ENCODE data around the gene GPR153.

The GPR153 gene

DNA sequence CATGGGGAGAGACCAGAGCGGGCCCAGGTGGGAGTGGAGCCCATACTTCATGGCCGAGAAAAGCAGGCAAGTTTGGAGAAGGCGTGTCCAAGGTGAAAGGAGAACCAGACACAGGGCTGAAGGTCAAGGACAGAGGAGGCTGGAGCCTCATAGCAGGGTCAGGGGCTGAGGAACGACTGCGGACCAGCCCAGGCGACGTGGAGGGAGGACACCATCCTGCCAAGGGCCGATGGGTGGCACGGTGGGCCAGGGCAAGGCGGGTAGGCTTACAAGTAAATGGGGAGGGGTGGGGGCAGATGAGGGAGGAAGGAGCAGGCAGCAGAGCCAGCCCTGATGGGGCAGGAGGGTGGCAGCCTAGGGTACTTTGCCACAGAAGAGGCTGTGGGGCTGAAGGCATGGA is 18.2 kb upstream of the GPR153 start:
- TF ChIP-seq, protein P1, sequence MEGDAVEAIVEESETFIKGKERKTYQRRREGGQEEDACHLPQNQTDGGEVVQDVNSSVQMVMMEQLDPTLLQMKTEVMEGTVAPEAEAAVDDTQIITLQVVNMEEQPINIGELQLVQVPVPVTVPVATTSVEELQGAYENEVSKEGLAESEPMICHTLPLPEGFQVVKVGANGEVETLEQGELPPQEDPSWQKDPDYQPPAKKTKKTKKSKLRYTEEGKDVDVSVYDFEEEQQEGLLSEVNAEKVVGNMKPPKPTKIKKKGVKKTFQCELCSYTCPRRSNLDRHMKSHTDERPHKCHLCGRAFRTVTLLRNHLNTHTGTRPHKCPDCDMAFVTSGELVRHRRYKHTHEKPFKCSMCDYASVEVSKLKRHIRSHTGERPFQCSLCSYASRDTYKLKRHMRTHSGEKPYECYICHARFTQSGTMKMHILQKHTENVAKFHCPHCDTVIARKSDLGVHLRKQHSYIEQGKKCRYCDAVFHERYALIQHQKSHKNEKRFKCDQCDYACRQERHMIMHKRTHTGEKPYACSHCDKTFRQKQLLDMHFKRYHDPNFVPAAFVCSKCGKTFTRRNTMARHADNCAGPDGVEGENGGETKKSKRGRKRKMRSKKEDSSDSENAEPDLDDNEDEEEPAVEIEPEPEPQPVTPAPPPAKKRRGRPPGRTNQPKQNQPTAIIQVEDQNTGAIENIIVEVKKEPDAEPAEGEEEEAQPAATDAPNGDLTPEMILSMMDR (IDR thresholded peaks at IDR 0.05; ENCODE audit: low read depth, low read length), result no peak
- DNase-seq (ENCODE audit: extremely low read depth, low read depth), result no peak

DNA sequence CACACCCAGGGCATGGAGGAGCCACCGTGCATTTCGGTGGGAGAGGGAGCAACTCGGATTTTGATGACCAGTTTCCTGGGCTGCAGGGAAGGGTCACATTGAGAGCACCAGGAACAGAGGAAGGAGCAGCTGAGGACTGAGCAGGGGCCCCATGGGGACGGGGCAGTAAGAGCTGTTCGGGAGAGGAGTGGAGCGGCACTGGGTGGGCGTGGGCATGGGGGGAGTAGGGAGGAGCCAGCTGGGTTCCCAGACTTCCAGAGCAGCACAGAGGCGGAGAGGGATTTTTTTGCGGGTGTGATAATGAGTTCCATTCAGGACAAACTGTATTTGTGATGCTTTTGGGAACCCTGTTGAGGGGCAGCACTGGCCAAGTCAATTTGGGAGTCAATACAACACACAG is 17.4 kb upstream of the GPR153 start:
- no peak for DNase-seq (ENCODE audit: extremely low read depth, low read depth)
- TF ChIP-seq, protein P1 (IDR thresholded peaks at IDR 0.05; ENCODE audit: low read depth, low read length), result no peak

DNA sequence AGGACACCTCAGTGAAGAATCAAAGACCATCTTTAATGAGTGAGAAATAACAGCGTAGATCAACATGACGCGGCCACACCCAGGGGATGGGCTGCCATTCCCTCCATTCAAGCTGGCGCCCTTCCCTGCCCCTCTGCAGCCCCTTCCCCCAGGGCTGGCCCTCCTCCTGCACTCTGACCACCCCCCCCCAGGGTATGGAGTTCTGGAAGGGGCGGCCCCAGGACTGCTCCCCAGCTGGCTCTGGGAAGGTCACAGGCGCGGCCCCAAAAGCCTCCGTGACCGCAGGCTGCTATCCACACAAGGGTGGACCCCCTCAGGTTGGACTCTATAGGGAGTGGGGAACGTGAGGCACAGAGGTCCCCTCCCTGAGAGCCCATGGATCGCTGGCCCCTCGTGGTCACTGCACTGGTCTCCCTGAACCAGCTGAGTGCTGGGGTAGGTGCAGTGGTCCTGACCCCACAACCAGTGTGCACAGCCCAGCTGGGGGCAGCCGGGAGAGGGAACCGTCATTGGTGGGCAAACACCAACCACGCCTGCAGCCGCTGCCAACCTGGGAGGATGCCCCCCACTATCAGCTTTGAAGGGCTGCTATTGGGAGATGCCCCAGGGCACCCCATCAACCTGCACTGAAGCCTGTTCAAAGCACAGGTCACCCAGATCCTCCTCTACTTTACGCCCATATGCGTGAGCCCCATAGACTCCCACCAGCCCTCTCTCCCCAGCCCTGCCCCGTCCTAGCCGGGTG is 16.1 kb upstream of the GPR153 start:
- DNase-seq (ENCODE audit: extremely low read depth, low read depth), result no peak
- TF ChIP-seq, protein P1 (IDR thresholded peaks at IDR 0.05; ENCODE audit: low read depth, low read length), result no peak

DNA sequence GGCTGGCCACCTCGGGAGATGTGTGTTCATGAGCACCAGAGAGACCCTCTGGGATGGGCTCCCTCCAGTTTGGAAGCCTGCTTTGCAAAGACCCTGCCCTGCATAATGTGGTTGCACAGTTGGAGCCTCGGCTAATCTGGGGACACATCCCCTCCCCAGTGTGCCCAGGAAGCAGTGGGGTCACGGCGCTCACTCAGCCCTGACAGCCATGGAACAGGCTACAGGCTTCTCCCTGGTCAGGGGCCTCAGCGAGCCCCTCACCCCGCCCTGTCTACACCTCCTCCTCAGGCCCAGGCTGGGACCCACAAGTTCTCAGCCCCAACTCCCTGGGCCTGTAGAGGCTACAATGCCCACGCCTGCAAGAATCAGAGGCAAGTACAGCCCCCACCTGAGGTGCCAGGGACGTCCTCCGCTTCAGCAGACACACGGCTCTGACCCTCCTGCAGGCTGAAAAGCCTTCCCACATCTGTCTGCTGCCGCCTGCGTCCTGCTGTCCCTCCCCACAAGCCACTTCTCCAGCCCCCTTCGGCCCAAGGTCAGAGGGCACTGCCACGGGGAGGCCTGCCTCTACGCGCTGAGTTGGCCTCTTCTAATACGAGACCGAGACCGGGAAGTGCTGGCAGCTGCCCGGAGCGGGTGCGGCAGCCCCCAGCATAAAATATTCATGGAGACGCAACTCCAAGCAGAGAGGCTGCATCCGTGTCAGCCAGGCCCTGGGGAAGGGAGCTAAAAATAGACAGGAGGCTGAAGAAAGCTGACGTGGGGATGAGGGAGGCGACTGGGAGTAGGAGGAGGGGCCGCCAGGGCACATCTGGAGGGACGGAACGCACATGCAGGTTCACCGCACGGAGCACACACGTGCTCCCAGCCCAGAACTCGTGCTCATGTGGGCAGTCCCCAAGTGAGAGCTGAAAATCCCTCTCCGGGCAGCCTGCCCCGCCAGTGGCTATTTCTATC is 15.2 kb upstream of the GPR153 start:
- peak; percentile 50 for DNase-seq (ENCODE audit: extremely low read depth, low read depth)
- TF ChIP-seq, protein P1 (IDR thresholded peaks at IDR 0.05; ENCODE audit: low read depth, low read length), result no peak

DNA sequence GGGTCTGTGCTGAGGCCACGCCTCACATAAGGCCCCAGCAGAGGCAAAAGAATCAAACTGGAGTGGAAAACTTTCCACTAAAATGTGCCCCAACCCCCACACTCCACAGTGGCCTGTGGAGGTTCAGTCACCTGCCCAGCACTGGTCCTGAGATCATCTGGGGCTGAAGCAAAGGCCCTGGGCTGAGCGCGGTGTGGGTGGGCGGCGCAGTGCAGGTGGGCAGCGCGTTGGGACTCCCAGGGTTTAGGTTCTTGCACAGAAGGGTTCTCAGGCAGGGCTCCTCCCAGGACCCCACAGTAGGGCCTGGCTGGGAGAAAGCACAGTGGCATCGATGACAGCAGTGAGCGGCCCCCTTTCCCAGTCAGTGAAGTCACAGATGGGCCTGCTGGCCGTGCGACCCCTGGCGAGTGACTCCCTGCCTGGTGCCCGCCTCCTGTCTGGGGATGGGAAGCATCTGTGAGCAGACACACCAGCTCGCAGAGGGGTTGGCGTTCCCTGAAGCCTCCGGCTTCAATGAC is 13.8 kb upstream of the GPR153 start:
- TF ChIP-seq, protein P1 (IDR thresholded peaks at IDR 0.05; ENCODE audit: low read depth, low read length), result no peak
- no peak for DNase-seq (ENCODE audit: extremely low read depth, low read depth)

- no peak for DNase-seq (ENCODE audit: extremely low read depth, low read depth)
- TF ChIP-seq, protein P1 (IDR thresholded peaks at IDR 0.05; ENCODE audit: low read depth, low read length), result no peak
Observed at GRCh38 chr1:6274102-6274501, 13.2 kb upstream of the GPR153 start.
